K562 (cell line): ENCODE data around the gene SLC46A3. TPM values are rescaled to one million over a fixed set of nuclear protein-coding genes. Genes with fewer than 3 reads are reported as not detected.

Experiments
- BHLHE40 ChIP-seq: IDR thresholded peaks from 2 replicates; pipeline ENCODE4 v1.6.1; 2011; ENCODE audit warnings: low read length, improper control_type of control experiment
- CEBPB ChIP-seq: fragments of 450-650 bp; IDR thresholded peaks from 2 replicates; pipeline ENCODE4 v1.6.1; 2016; ENCODE audit warnings: missing genetic modification characterization, missing compliant biosample characterization
- CTCFL ChIP-seq: IDR thresholded peaks from 2 replicates; pipeline ENCODE4 v1.6.1; 2011; ENCODE audit warnings: borderline replicate concordance, low read depth, mild to moderate bottlenecking, moderate library complexity, low read length; ENCODE audit not compliant: insufficient read depth, poor library complexity, severe bottlenecking
- ETS1 ChIP-seq: conservative IDR thresholded peaks from 2 replicates; pipeline ENCODE4 v1.6.1; 2011; ENCODE audit warnings: low read depth, mild to moderate bottlenecking, low read length; ENCODE audit not compliant: control insufficient read depth
- FOXM1 ChIP-seq, 2 experiments: fragments of 450-650 bp in 1 of 2; sonication (generic) in 1 of 2; formaldehyde crosslinking in 1 of 2; IDR thresholded peaks; 2 replicates each; pipeline versions ENCODE4 v1.6.1 to v1.9.0; 2017 to 2022; ENCODE audit warnings: low read depth in 2 of 2, mild to moderate bottlenecking in 2 of 2, missing genetic modification reagents in 1 of 2, moderate library complexity in 1 of 2
- LCOR ChIP-seq: sonication (generic); formaldehyde crosslinking; IDR thresholded peaks from 2 replicates; pipeline ENCODE4 v1.8.0; 2022; ENCODE audit warnings: mild to moderate bottlenecking, missing genetic modification reagents
- MBD2 ChIP-seq: sonication (generic); IDR thresholded peaks from 2 replicates; pipeline ENCODE4 v1.6.1; 2016; ENCODE audit warnings: low read depth, borderline replicate concordance
- NFE2 ChIP-seq: IDR thresholded peaks from 2 replicates; pipeline ENCODE4 v1.6.1; 2014; ENCODE audit warnings: antibody characterized with exemption, low read depth
- NFRKB ChIP-seq: fragments of 450-650 bp; IDR thresholded peaks from 2 replicates; pipeline ENCODE4 v1.6.1; 2016; ENCODE audit warnings: low read depth
- RAD51 ChIP-seq: fragments of 450-650 bp; IDR thresholded peaks from 2 replicates; pipeline ENCODE4 v1.7.1; 2016; ENCODE audit warnings: low read depth, mild to moderate bottlenecking, borderline replicate concordance
- SIX5 ChIP-seq, 2 experiments: IDR thresholded peaks; 2 replicates each; pipeline ENCODE4 v1.6.1; 2011; ENCODE audit warnings: low read length in 2 of 2, borderline replicate concordance in 1 of 2, low read depth in 1 of 2, mild to moderate bottlenecking in 1 of 2, moderate library complexity in 1 of 2; ENCODE audit not compliant: insufficient read depth in 1 of 2
- SMARCA4 ChIP-seq: fragments of 450-650 bp; IDR thresholded peaks from 2 replicates; pipeline ENCODE4 v1.6.1; 2016
- SOX6 ChIP-seq: fragments of 450-650 bp; IDR thresholded peaks from 2 replicates; pipeline ENCODE4 v1.6.1; 2014; ENCODE audit warnings: mild to moderate bottlenecking
- TAF9B ChIP-seq: fragments of 450-650 bp; IDR thresholded peaks from 2 replicates; pipeline ENCODE4 v1.6.1; 2018; ENCODE audit warnings: mild to moderate bottlenecking; ENCODE audit not compliant: partially characterized antibody
- TCF7 ChIP-seq: sonication (generic); IDR thresholded peaks from 2 replicates; pipeline ENCODE4 v1.6.1; 2016; ENCODE audit warnings: antibody characterized with exemption, borderline replicate concordance
- ZNF41 ChIP-seq: fragments of 250-450 bp; sonication (Bioruptor Pico); conservative IDR thresholded peaks from 2 replicates; pipeline ENCODE4 v1.4.0; 2020; ENCODE audit warnings: mild to moderate bottlenecking
- polyA plus RNA-seq, 8 experiments: library from polyadenylated mRNA; depleted of rRNA in 4 of 8; stranded (reverse) in 5 of 8; unstranded in 3 of 8; fragments of >200 nt; fragmentation: Nextera tagmentation in 2 of 8; fragmentation: Illumina TruSeq in 1 of 8; extraction: Ambion mirVana in 2 of 8; extraction: Trizol in 1 of 8; gene quantifications; 2 replicates each; pipeline versions ENCODE4 v1.2.1 to v1.2.3, GENCODE V29; 2011 to 2014; ENCODE audit warnings: inconsistent platforms in 1 of 8, missing spikeins in 1 of 8
- total RNA-seq, 7 experiments: library from RNA; depleted of rRNA in 6 of 7; stranded (reverse); fragments of >200 nt in 6 of 7; fragmentation: Illumina TruSeq in 2 of 7; extraction: Trizol in 2 of 7; gene quantifications; 2 replicates each; pipeline versions ENCODE4 v1.2.1 to v1.2.3, GENCODE V29; 2011 to 2021; ENCODE audit warnings: low replicate concordance in 1 of 7
- TF ChIP-seq, protein P1 (sequence below): fragments of 450-650 bp; IDR thresholded peaks from 2 replicates; pipeline ENCODE4 v1.7.0; 2016; ENCODE audit warnings: borderline replicate concordance
- TF ChIP-seq, protein P2 (sequence below): fragments of 250-450 bp; sonication (Bioruptor Pico); IDR thresholded peaks from 2 replicates; pipeline ENCODE4 v1.4.0; 2020; ENCODE audit warnings: mild to moderate bottlenecking, moderate library complexity
- TF ChIP-seq, protein P3 (sequence below): fragments of 250-450 bp; sonication (Bioruptor Pico); IDR thresholded peaks from 2 replicates; pipeline ENCODE4 v1.4.0; 2020

The SLC46A3 gene
- total and polyA plus RNA-seq, 9 of the 15 experiments (the other 6 are each of a cell fraction or from before 2014, with no cell fraction given): 0.14 to 1.2 (median 0.51) TPM

DNA sequence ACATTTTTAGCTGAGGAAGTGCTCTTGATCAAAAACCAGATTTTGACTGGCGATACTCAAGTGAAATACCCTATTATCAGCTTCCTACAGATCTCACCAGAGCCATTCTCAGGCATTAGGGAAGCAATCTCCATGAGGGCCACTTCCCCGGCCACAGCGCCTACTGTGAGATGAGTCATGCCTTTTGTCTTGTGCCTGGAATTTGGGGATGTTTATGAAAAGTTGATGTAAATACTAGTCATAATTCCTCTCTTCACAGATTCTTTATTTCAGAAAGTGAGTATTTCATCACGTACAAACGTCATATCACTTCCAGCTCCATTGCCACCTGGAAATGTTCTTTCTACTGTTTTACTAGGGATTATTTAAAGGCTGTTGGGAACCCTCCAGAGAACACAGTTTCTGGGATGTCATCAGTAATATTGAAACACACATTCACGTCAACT lies 25.3 kb upstream of the SLC46A3 start (continued):
- TF ChIP-seq, protein P1, sequence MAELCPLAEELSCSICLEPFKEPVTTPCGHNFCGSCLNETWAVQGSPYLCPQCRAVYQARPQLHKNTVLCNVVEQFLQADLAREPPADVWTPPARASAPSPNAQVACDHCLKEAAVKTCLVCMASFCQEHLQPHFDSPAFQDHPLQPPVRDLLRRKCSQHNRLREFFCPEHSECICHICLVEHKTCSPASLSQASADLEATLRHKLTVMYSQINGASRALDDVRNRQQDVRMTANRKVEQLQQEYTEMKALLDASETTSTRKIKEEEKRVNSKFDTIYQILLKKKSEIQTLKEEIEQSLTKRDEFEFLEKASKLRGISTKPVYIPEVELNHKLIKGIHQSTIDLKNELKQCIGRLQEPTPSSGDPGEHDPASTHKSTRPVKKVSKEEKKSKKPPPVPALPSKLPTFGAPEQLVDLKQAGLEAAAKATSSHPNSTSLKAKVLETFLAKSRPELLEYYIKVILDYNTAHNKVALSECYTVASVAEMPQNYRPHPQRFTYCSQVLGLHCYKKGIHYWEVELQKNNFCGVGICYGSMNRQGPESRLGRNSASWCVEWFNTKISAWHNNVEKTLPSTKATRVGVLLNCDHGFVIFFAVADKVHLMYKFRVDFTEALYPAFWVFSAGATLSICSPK: no peak
- no peak for TF ChIP-seq CEBPB (tag)
- TF ChIP-seq NFRKB: no peak
- TF ChIP-seq NFE2: no peak
- TF ChIP-seq CTCFL: no peak
- TF ChIP-seq SIX5 (IDR thresholded peaks at IDR 0.05; ENCODE audit: borderline replicate concordance in 1 of 2, insufficient read depth in 1 of 2, low read depth in 1 of 2, low read length in 2 of 2): no peak
- TF ChIP-seq RAD51: no peak
- no peak for TF ChIP-seq ZNF41
- TF ChIP-seq TAF9B: no peak
- TF ChIP-seq, protein P2, sequence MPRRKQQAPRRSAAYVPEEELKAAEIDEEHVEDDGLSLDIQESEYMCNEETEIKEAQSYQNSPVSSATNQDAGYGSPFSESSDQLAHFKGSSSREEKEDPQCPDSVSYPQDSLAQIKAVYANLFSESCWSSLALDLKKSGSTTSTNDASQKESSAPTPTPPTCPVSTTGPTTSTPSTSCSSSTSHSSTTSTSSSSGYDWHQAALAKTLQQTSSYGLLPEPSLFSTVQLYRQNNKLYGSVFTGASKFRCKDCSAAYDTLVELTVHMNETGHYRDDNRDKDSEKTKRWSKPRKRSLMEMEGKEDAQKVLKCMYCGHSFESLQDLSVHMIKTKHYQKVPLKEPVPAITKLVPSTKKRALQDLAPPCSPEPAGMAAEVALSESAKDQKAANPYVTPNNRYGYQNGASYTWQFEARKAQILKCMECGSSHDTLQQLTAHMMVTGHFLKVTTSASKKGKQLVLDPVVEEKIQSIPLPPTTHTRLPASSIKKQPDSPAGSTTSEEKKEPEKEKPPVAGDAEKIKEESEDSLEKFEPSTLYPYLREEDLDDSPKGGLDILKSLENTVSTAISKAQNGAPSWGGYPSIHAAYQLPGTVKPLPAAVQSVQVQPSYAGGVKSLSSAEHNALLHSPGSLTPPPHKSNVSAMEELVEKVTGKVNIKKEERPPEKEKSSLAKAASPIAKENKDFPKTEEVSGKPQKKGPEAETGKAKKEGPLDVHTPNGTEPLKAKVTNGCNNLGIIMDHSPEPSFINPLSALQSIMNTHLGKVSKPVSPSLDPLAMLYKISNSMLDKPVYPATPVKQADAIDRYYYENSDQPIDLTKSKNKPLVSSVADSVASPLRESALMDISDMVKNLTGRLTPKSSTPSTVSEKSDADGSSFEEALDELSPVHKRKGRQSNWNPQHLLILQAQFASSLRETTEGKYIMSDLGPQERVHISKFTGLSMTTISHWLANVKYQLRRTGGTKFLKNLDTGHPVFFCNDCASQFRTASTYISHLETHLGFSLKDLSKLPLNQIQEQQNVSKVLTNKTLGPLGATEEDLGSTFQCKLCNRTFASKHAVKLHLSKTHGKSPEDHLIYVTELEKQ (CRISPR knock-in tag): no peak
- no peak for TF ChIP-seq LCOR (CRISPR knock-in tag)
- TF ChIP-seq, protein P3, sequence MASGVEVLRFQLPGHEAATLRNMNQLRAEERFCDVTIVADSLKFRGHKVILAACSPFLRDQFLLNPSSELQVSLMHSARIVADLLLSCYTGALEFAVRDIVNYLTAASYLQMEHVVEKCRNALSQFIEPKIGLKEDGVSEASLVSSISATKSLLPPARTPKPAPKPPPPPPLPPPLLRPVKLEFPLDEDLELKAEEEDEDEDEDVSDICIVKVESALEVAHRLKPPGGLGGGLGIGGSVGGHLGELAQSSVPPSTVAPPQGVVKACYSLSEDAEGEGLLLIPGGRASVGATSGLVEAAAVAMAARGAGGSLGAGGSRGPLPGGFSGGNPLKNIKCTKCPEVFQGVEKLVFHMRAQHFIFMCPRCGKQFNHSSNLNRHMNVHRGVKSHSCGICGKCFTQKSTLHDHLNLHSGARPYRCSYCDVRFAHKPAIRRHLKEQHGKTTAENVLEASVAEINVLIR (CRISPR knock-in tag): no peak
- TF ChIP-seq MBD2: no peak
- no peak for TF ChIP-seq FOXM1 (IDR thresholded peaks at IDR 0.05; ENCODE audit: low read depth)
- TF ChIP-seq FOXM1 (CRISPR knock-in tag; IDR thresholded peaks at IDR 0.05; ENCODE audit: low read depth): no peak
- TF ChIP-seq BHLHE40: peak; percentile 33; the same call in 1 of the 2 replicates
- TF ChIP-seq SOX6: peak; percentile 89
- no peak for TF ChIP-seq TCF7
- peak; percentile 51 for TF ChIP-seq SMARCA4
- TF ChIP-seq ETS1: no peak
